ENCODE results near the gene SEC24B.

DNA sequence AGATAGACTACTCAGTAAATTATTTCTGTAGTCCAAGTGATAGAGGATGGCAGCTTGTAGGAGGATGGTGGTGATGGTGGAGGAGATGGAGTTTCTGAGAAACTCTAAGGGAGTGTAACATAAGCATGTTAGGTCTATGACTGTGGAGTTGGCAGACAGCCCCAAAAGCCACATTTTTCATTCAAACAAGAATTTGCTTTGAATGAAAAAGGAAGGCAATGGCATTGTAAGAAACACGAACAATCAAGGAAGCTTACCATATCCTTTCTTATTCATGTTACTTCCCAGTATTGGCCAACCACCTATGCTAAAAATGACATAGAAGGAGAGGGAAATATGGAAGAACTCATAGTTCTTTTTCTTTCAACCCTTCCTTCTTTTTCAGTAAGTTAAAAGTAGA, 18.7 kb upstream of the SEC24B start:
- TF ChIP-seq ELF4 (IDR thresholded peaks at IDR 0.05) (no peak), BHLHE40 (IDR thresholded peaks at IDR 0.05; ENCODE audit: borderline replicate concordance) (no peak), SP1 (IDR thresholded peaks at IDR 0.05) (no peak), FOXM1 (IDR thresholded peaks at IDR 0.05; ENCODE audit: borderline replicate concordance) (no peak), L3MBTL2 (conservative IDR thresholded peaks at IDR 0.05) (no peak), FOXA1 (IDR thresholded peaks at IDR 0.05) (no peak), LEF1 (IDR thresholded peaks at IDR 0.05; ENCODE audit: borderline replicate concordance) (no peak), ZNF384 (IDR thresholded peaks at IDR 0.05) (no peak), ARNT (IDR thresholded peaks at IDR 0.05) (no peak), TARDBP (IDR thresholded peaks at IDR 0.05) (no peak), SUZ12 (IDR thresholded peaks at IDR 0.05) (no peak), NFRKB (IDR thresholded peaks at IDR 0.05) (no peak)
- TF ChIP-seq, protein P1, sequence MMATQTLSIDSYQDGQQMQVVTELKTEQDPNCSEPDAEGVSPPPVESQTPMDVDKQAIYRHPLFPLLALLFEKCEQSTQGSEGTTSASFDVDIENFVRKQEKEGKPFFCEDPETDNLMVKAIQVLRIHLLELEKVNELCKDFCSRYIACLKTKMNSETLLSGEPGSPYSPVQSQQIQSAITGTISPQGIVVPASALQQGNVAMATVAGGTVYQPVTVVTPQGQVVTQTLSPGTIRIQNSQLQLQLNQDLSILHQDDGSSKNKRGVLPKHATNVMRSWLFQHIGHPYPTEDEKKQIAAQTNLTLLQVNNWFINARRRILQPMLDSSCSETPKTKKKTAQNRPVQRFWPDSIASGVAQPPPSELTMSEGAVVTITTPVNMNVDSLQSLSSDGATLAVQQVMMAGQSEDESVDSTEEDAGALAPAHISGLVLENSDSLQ (IDR thresholded peaks at IDR 0.05) = no peak

Data from HEK293T (cell line).